HepG2 (cell line): ENCODE measurements around the gene COX6A2. TPM values are rescaled to one million over a fixed set of nuclear protein-coding genes. Genes with fewer than 3 reads are reported as not detected.
A peak's percentile ranks its signal among the peaks of the same experiment; 100 is the strongest.

Source experiments
- BRF2 ChIP-seq: sonication (generic); formaldehyde crosslinking; IDR thresholded peaks from 2 replicates; pipeline ENCODE4 v1.8.1; 2022; ENCODE audit warnings: mild to moderate bottlenecking, missing genetic modification reagents
- E2F2 ChIP-seq: sonication (generic); formaldehyde crosslinking; IDR thresholded peaks from 2 replicates; pipeline ENCODE4 v1.4.0; 2020; ENCODE audit warnings: missing genetic modification reagents, borderline replicate concordance
- GPBP1L1 ChIP-seq: sonication (generic); formaldehyde crosslinking; IDR thresholded peaks from 2 replicates; pipeline ENCODE4 v1.5.0; 2020; ENCODE audit warnings: mild to moderate bottlenecking, missing genetic modification reagents
- GRHL1 ChIP-seq: sonication (generic); formaldehyde crosslinking; conservative IDR thresholded peaks from 2 replicates; pipeline ENCODE4 v1.8.0; 2022; ENCODE audit warnings: missing genetic modification reagents
- KDM5B ChIP-seq: sonication (generic); formaldehyde crosslinking; IDR thresholded peaks from 2 replicates; pipeline ENCODE4 v1.4.0; 2020; ENCODE audit warnings: missing genetic modification reagents, mild to moderate bottlenecking, borderline replicate concordance
- KLF13 ChIP-seq: sonication (generic); formaldehyde crosslinking; IDR thresholded peaks from 2 replicates; pipeline ENCODE4 v1.4.0; 2020; ENCODE audit warnings: mild to moderate bottlenecking, missing genetic modification reagents
- MEIS1 ChIP-seq: sonication (generic); formaldehyde crosslinking; IDR thresholded peaks from 2 replicates; pipeline ENCODE4 v1.9.0; 2021; ENCODE audit warnings: mild to moderate bottlenecking, missing genetic modification reagents, moderate library complexity, borderline replicate concordance
- PAXIP1 ChIP-seq: sonication (generic); formaldehyde crosslinking; conservative IDR thresholded peaks from 2 replicates; pipeline ENCODE4 v1.4.0; 2020; ENCODE audit warnings: mild to moderate bottlenecking, missing genetic modification reagents, moderate library complexity
- TSC22D2 ChIP-seq: sonication (generic); formaldehyde crosslinking; IDR thresholded peaks from 2 replicates; pipeline ENCODE4 v1.5.1; 2020; ENCODE audit warnings: missing genetic modification reagents, mild to moderate bottlenecking, borderline replicate concordance
- ZNF431 ChIP-seq: sonication (generic); formaldehyde crosslinking; IDR thresholded peaks from 2 replicates; pipeline ENCODE4 v1.9.0; 2022; ENCODE audit warnings: missing genetic modification reagents, low read depth, mild to moderate bottlenecking, borderline replicate concordance
- ZNF441 ChIP-seq: sonication (generic); formaldehyde crosslinking; IDR thresholded peaks from 2 replicates; pipeline ENCODE4 v1.7.0; 2021; ENCODE audit warnings: missing genetic modification reagents, borderline replicate concordance
- ZNF496 ChIP-seq: sonication (generic); formaldehyde crosslinking; IDR thresholded peaks from 2 replicates; pipeline ENCODE4 v1.8.1; 2023; ENCODE audit warnings: mild to moderate bottlenecking, moderate library complexity, missing genetic modification reagents; ENCODE audit not compliant: insufficient replicate concordance
- ZNF552 ChIP-seq: sonication (generic); formaldehyde crosslinking; IDR thresholded peaks from 2 replicates; pipeline ENCODE4 v1.9.0; 2022; ENCODE audit warnings: missing genetic modification reagents, mild to moderate bottlenecking, borderline replicate concordance
- ZNF670 ChIP-seq: sonication (generic); formaldehyde crosslinking; IDR thresholded peaks from 2 replicates; pipeline ENCODE4 v1.8.0; 2022; ENCODE audit warnings: mild to moderate bottlenecking, missing genetic modification reagents, borderline replicate concordance
- ZNF724P ChIP-seq: sonication (generic); formaldehyde crosslinking; IDR thresholded peaks from 2 replicates; pipeline ENCODE4 v1.8.0; 2022; ENCODE audit warnings: missing genetic modification reagents, borderline replicate concordance
- ZNF790 ChIP-seq: sonication (generic); formaldehyde crosslinking; IDR thresholded peaks from 2 replicates; pipeline ENCODE4 v1.8.0; 2022; ENCODE audit warnings: missing genetic modification reagents, mild to moderate bottlenecking, borderline replicate concordance
- polyA plus RNA-seq, 8 experiments: library from polyadenylated mRNA; depleted of rRNA in 3 of 8; stranded (reverse) in 7 of 8; unstranded in 1 of 8; fragments of >200 nt; fragmentation: Illumina TruSeq in 4 of 8; extraction: Trizol in 4 of 8; gene quantifications; 2 replicates each; pipeline versions ENCODE4 v1.2.1 to v1.2.3, GENCODE V29; 2011 to 2016; ENCODE audit warnings: low read depth in 4 of 8, missing spikeins in 1 of 8, mixed read lengths in 1 of 8; ENCODE audit not compliant: insufficient read depth in 1 of 8
- total RNA-seq, 5 experiments: library from RNA; depleted of rRNA; stranded (reverse); fragments of >200 nt; fragmentation: Illumina TruSeq; extraction: Trizol; gene quantifications; 2 replicates each; pipeline ENCODE4 v1.2.3, GENCODE V29; 2016; ENCODE audit warnings: low read depth in 1 of 5

Gene COX6A2
- total and polyA plus RNA-seq, 2 of the 13 experiments (the other 11 are each of a cell fraction or from before 2014, with no cell fraction given) = not detected

GRCh38 chr16:31477220-31478216 lies 49.4 kb upstream of the COX6A2 start (continued):
- no peak for TF ChIP-seq GPBP1L1 (CRISPR knock-in tag)
- peak; percentile 25; the same call in 1 of the 2 replicates for TF ChIP-seq TSC22D2 (CRISPR knock-in tag)
- TF ChIP-seq ZNF790 (CRISPR knock-in tag) = no peak
- peak; percentile 78; the same call in 1 of the 2 replicates for TF ChIP-seq MEIS1 (CRISPR knock-in tag)
- no peak for TF ChIP-seq ZNF670 (CRISPR knock-in tag)
- peak; percentile 79; the same call in 1 of the 2 replicates for TF ChIP-seq KDM5B
- peak; percentile 72 for TF ChIP-seq ZNF441
- peak; percentile 50; the same call in 1 of the 2 replicates for TF ChIP-seq E2F2 (CRISPR knock-in tag)
- no peak; the same call in 1 of the 2 replicates for TF ChIP-seq ZNF552 (CRISPR knock-in tag)
- no peak for TF ChIP-seq ZNF496 (CRISPR knock-in tag)
- peak; percentile 37; the same call in 1 of the 2 replicates for TF ChIP-seq ZNF431 (CRISPR knock-in tag)
- TF ChIP-seq BRF2 = no peak
- no peak for TF ChIP-seq ZNF724P (CRISPR knock-in tag)
- no peak; the same call in 1 of the 2 replicates for TF ChIP-seq KLF13 (CRISPR knock-in tag)
- no peak for TF ChIP-seq GRHL1 (CRISPR knock-in tag)
- TF ChIP-seq PAXIP1 (CRISPR knock-in tag) = peak; percentile 88
